ENCODE results near the gene CFAP61. TPM values are rescaled to one million over a fixed set of nuclear protein-coding genes. Genes with fewer than 3 reads are reported as not detected.

CFAP61 gene
- total and polyA plus RNA-seq, 12 donors = 0.53 to 3.6 (median 1.1) TPM; not detected in 3

- H3K36me3 ChIP-seq (replicated peaks in 1 of 2) = peaks cover 0 to 98% of the 10 kb centered on the region in 2 donors
- no peak for TF ChIP-seq POLR2A (IDR thresholded peaks at IDR 0.05)
- TF ChIP-seq, protein P1, sequence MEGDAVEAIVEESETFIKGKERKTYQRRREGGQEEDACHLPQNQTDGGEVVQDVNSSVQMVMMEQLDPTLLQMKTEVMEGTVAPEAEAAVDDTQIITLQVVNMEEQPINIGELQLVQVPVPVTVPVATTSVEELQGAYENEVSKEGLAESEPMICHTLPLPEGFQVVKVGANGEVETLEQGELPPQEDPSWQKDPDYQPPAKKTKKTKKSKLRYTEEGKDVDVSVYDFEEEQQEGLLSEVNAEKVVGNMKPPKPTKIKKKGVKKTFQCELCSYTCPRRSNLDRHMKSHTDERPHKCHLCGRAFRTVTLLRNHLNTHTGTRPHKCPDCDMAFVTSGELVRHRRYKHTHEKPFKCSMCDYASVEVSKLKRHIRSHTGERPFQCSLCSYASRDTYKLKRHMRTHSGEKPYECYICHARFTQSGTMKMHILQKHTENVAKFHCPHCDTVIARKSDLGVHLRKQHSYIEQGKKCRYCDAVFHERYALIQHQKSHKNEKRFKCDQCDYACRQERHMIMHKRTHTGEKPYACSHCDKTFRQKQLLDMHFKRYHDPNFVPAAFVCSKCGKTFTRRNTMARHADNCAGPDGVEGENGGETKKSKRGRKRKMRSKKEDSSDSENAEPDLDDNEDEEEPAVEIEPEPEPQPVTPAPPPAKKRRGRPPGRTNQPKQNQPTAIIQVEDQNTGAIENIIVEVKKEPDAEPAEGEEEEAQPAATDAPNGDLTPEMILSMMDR (IDR thresholded peaks at IDR 0.05) = no peak
Observed at GRCh38 chr20:20036756-20037155, 15.6 kb upstream of the CFAP61 start.

DNA sequence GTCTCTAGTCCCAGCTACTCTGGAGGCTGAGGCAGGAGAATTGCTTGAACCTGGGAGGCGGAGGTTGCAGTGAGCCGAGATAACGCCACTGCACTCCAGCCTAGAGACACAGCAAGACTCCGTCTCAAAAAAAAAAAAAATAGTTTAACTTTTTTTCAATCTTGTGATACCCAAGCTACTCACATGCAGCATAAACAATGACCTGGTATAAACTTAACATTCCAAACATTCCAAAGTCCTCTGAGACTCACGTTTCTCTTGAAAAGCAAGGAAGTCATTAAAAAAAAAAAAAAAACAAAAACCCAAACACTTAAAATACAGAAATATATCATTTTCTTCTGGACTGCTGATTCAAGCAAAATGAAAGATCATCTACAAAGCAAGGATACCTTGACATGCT, 14.4 kb upstream of the CFAP61 start:
- TF ChIP-seq POLR2A (IDR thresholded peaks at IDR 0.05) = no peak
- TF ChIP-seq, protein P1 (IDR thresholded peaks at IDR 0.05) = no peak
- Histone ChIP-seq H3K27me3 (no peaks in the 10 kb centered on the region), H3K27ac (no peak overlapping the region), H3K4me1 (replicated peaks in 1 of 2) (no peaks in the 10 kb centered on the region), H3K4me3 (no peak overlapping the region), H3K9me3 (replicated peaks in 1 of 3) (no peaks in the 10 kb centered on the region), H3K36me3 (replicated peaks in 1 of 2) (peaks cover 0 to 98% of the 10 kb centered on the region in 2 donors)
- DNase-seq = no peak
- WGBS, 4 donors = 62 to 73% (median 69%) methylated on average over 5 of the region's 5 CpGs
- intact Hi-C loops (cut with DNase I) = no loop called here

More at GRCh38 chr20:20036756-20037155, 15.6 kb upstream of the CFAP61 start:
- H3K27ac ChIP-seq = no peak overlapping the region
- intact Hi-C loops (cut with DNase I) = no loop called here
- no peaks in the 10 kb centered on the region for H3K4me1 ChIP-seq (replicated peaks in 1 of 2)
- H3K27me3 ChIP-seq = no peaks in the 10 kb centered on the region
- no peak for DNase-seq
- WGBS, 4 donors = 91 to 100% (median 93%) methylated on average over 3 of the region's 3 CpGs
- H3K9me3 ChIP-seq (replicated peaks in 1 of 3) = no peaks in the 10 kb centered on the region
- no peak overlapping the region for H3K4me3 ChIP-seq

- TF ChIP-seq, protein P1 (IDR thresholded peaks at IDR 0.05) = no peak
- TF ChIP-seq POLR2A (IDR thresholded peaks at IDR 0.05) = no peak
- H3K27ac ChIP-seq = no peak overlapping the region
- WGBS, 4 donors = 82 to 88% (median 84%) methylated on average over 5 to 6 of the region's 6 CpGs
- peaks cover 0 to 98% of the 10 kb centered on the region in 2 donors for H3K36me3 ChIP-seq (replicated peaks in 1 of 2)
- no peaks in the 10 kb centered on the region for H3K27me3 ChIP-seq
- DNase-seq = no peak
- H3K4me3 ChIP-seq = no peak overlapping the region
- H3K9me3 ChIP-seq (replicated peaks in 1 of 3) = no peaks in the 10 kb centered on the region
- intact Hi-C loops (cut with DNase I) = no loop called here
- no peaks in the 10 kb centered on the region for H3K4me1 ChIP-seq (replicated peaks in 1 of 2)
Observed at GRCh38 chr20:20038586-20038985, 13.7 kb upstream of the CFAP61 start.

DNA sequence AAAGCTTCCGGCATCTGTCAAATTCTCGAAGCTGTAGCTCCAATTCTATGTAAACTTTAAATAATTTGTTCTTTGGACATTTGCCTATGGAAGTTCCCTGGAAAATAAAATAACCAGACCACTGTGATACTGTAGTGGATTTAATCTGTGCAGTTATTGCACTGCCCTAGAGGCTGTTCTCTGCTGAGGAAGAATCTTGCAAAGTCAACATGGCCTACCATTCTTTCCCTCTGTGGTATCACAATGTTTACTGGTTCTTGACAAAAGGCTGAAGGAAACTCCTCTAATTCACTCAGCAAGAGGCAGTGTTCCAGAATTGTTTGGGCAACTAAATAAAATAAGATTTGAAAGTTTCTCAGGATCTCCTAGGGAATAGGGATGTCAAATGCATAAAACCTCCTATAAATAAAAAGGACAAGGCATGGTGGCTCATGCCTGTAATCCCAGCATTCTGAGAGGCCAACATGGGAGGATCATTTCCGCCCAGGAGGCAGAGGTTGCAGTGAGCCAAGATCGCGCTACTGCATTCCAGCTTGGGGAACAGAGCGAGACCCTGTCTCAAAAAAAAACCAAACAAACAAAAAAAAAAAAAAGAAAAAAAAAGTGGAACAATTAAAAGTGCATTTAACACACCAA, 12.5 kb upstream of the CFAP61 start:
- no peak overlapping the region for H3K27ac ChIP-seq
- TF ChIP-seq, protein P1 (IDR thresholded peaks at IDR 0.05) = no peak
- TF ChIP-seq POLR2A (IDR thresholded peaks at IDR 0.05) = no peak
- H3K36me3 ChIP-seq (replicated peaks in 1 of 2) = peaks cover 0 to 99% of the 10 kb centered on the region in 2 donors
- H3K4me3 ChIP-seq = no peak overlapping the region
- H3K9me3 ChIP-seq (replicated peaks in 1 of 3) = no peaks in the 10 kb centered on the region
- WGBS, 4 donors = 91 to 97% (median 95%) methylated on average over 6 of the region's 6 CpGs
- H3K27me3 ChIP-seq = no peaks in the 10 kb centered on the region
- no peak for DNase-seq
- H3K4me1 ChIP-seq (replicated peaks in 1 of 2) = no peaks in the 10 kb centered on the region
- intact Hi-C loops (cut with DNase I) = no loop called here

Data from adrenal gland (tissue), 12 donors.